HL-60 (cell line): ENCODE data around the gene DNAJB12.

Experiments used
- GABPA ChIP-seq: IDR thresholded peaks from 2 replicates; pipeline ENCODE4 v1.6.1; 2012; ENCODE audit warnings: low read depth
- POLR2AphosphoS5 ChIP-seq: IDR thresholded peaks from 2 replicates; pipeline ENCODE4 v1.6.1; 2012; ENCODE audit warnings: low read depth
- SPI1 ChIP-seq: IDR thresholded peaks from 2 replicates; pipeline ENCODE4 v1.6.1; 2012; ENCODE audit warnings: low read depth, mild to moderate bottlenecking, borderline replicate concordance
- TF ChIP-seq, protein P1 (sequence below): IDR thresholded peaks from one replicate; pipeline ENCODE4 v1.5.1; 2011; ENCODE audit warnings: low read length, control low read depth, inconsistent platforms; ENCODE audit not compliant: insufficient read depth
- TF ChIP-seq, protein P2 (sequence below): IDR thresholded peaks from 2 replicates; pipeline ENCODE4 v1.6.1; 2012; ENCODE audit warnings: low read depth; ENCODE audit not compliant: insufficient replicate concordance

DNA sequence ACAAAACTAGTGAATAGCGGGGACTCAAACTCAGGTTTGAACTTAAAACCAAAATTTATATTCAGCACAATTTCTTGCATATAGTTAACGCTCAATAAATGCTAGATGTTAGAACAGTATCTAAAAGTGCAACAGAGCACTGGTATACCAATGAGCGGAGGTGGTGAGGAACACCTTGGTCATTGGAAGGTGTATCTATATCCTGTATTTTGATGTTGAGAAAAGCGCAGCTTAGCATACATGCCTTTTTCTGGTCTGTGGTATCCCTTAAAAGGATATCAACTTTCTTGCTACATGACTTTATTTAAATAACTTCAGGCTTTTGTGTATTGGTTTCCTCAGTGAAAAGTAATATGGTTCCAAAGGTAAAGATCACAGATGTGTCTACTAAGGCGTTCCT, 33.3 kb upstream of the DNAJB12 start:
- TF ChIP-seq, protein P1, sequence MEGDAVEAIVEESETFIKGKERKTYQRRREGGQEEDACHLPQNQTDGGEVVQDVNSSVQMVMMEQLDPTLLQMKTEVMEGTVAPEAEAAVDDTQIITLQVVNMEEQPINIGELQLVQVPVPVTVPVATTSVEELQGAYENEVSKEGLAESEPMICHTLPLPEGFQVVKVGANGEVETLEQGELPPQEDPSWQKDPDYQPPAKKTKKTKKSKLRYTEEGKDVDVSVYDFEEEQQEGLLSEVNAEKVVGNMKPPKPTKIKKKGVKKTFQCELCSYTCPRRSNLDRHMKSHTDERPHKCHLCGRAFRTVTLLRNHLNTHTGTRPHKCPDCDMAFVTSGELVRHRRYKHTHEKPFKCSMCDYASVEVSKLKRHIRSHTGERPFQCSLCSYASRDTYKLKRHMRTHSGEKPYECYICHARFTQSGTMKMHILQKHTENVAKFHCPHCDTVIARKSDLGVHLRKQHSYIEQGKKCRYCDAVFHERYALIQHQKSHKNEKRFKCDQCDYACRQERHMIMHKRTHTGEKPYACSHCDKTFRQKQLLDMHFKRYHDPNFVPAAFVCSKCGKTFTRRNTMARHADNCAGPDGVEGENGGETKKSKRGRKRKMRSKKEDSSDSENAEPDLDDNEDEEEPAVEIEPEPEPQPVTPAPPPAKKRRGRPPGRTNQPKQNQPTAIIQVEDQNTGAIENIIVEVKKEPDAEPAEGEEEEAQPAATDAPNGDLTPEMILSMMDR: no peak
- TF ChIP-seq, protein P2, sequence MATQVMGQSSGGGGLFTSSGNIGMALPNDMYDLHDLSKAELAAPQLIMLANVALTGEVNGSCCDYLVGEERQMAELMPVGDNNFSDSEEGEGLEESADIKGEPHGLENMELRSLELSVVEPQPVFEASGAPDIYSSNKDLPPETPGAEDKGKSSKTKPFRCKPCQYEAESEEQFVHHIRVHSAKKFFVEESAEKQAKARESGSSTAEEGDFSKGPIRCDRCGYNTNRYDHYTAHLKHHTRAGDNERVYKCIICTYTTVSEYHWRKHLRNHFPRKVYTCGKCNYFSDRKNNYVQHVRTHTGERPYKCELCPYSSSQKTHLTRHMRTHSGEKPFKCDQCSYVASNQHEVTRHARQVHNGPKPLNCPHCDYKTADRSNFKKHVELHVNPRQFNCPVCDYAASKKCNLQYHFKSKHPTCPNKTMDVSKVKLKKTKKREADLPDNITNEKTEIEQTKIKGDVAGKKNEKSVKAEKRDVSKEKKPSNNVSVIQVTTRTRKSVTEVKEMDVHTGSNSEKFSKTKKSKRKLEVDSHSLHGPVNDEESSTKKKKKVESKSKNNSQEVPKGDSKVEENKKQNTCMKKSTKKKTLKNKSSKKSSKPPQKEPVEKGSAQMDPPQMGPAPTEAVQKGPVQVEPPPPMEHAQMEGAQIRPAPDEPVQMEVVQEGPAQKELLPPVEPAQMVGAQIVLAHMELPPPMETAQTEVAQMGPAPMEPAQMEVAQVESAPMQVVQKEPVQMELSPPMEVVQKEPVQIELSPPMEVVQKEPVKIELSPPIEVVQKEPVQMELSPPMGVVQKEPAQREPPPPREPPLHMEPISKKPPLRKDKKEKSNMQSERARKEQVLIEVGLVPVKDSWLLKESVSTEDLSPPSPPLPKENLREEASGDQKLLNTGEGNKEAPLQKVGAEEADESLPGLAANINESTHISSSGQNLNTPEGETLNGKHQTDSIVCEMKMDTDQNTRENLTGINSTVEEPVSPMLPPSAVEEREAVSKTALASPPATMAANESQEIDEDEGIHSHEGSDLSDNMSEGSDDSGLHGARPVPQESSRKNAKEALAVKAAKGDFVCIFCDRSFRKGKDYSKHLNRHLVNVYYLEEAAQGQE: no peak
- TF ChIP-seq POLR2AphosphoS5 (no peak), SPI1 (no peak), GABPA (no peak)
